Measurements from ENCODE around the gene RAB5IF. TPM values are rescaled to one million over a fixed set of nuclear protein-coding genes. Genes with fewer than 3 reads are reported as not detected.

The RAB5IF gene
- total and polyA plus RNA-seq, 10 of the 15 experiments (the other 5 are each of a cell fraction or from before 2014, with no cell fraction given), result 19.4 to 246 (median 92.0) TPM

GRCh38 chr20:36573103-36573797 is 32.3 kb upstream of the RAB5IF start, which contains the start of gene TGIF2 (continued):
- TF ChIP-seq NFYA (IDR thresholded peaks at IDR 0.05; ENCODE audit: borderline replicate concordance, low read depth, low read length) (no peak), BCLAF1 (IDR thresholded peaks at IDR 0.05) (no peak)

DNA sequence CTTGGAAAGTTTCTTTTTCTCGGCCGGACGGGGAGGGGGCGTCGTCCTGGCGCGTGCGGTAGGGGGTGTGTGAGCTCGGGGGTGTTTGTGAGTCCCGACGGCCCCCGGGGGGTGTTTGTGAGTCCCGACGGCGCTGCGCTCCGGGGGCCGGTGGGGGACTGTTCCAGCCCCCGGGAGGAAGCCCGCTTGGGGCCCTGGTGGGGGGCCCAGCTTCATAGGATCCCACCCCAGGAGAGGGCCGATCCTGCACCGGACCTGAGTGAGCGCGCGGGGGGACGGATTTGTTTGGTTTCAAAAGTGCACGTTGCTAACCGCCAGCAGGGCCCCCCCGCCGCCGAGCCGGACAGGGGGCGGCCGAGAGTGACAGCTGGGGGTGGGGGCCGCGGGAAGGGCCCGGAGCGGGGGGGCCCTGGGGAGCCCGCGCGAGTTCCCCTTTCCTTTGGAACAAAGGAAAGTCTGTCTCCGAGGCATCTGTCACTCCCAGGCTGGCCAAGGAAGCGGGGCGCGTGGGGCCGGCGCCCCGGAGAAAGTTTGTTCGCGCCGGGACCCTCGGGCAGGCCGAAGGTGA is 31.7 kb upstream of the RAB5IF start:
- BruUV-seq (replicated peaks), result TSS peak; percentile 55
- Histone ChIP-seq H3K79me2 (ENCODE audit: control insufficient read depth, insufficient read depth, low read length) (peaks cover 50% of the 10 kb centered on the region), H3K4me1 (ENCODE audit: control insufficient read depth, insufficient read depth, low read length) (peaks cover 5% of the 10 kb centered on the region), H4K20me1 (ENCODE audit: control insufficient read depth, insufficient read depth) (peaks cover 8% of the 10 kb centered on the region; the same call in 1 of the 2 replicates), H2AFZ (ENCODE audit: control insufficient read depth, low read depth, low read length) (no peak overlapping the region), H3K27me3 (replicated peaks in 1 of 2; ENCODE audit: control insufficient read depth in 2 of 2, insufficient read depth in 2 of 2, low read length in 1 of 2) (no peaks in the 10 kb centered on the region), H3K4me2 (ENCODE audit: control insufficient read depth, insufficient read depth) (peak overlapping the region; percentile 31; the same call in 1 of the 2 replicates), H3K9ac (ENCODE audit: control insufficient read depth, insufficient read depth, low read length) (peak overlapping the region; percentile 97), H3K4me3 (peak overlapping the region; percentile 94), H3K36me3 (ENCODE audit: control insufficient read depth in 2 of 2, insufficient read depth in 2 of 2, low read length in 1 of 2) (peaks cover 4 to 7% of the 10 kb centered on the region in 2 experiments; a peak in 3 of 4 replicates), H3K9me3 (replicated peaks; ENCODE audit: control insufficient read depth, insufficient read depth, low read length) (no peaks in the 10 kb centered on the region), H3K27ac (ENCODE audit: control insufficient read depth, insufficient read depth) (peak overlapping the region; percentile 96)
- peak; percentile 4 for ATAC-seq
- ChIA-PET RAD21 (ENCODE audit: unreplicated experiment) (interaction anchor here (0.6 to 9.0 kb wide), 12 partner anchors 11 to 262 kb away, joined by 3 to 93 read pairs (median 5); partner anchors contain the start of genes DSN1, NDRG3 and RAB5IF), POLR2A (interaction anchor here (0.6 to 10.1 kb wide), 12 partner anchors 11 to 294 kb away, joined by 3 to 87 read pairs (median 7); partner anchors contain the start of gene RAB5IF), SMC1A (ENCODE audit: uncharacterized antibody, unreplicated experiment) (interaction anchor here (1.1 to 8.2 kb wide), 4 partner anchors 11 to 29 kb away, joined by 3 to 98 read pairs (median 43); partner anchors contain the start of gene RAB5IF), CTCF (interaction anchor here (1.0 to 9.0 kb wide), 4 partner anchors 16 to 293 kb away, joined by 3 to 94 read pairs (median 42); partner anchors contain the start of gene RAB5IF)
- no peak for DNase-seq (ENCODE audit: low read depth, low spot score)
- 0% methylated on average over 36 of the region's 53 CpGs for WGBS (ENCODE audit: insufficient coverage, insufficient replicate concordance, low lambda C conversion rate, missing lambda C conversion rate)
- no peak for FAIRE-seq
- in situ Hi-C loops (cut with MboI) (no loop called here), intact Hi-C loops (cut with micrococcal nuclease; ENCODE audit: unreplicated experiment) (loop anchor here (1.0 to 10.0 kb wide), 3 partner anchors 21 to 109 kb away; partner anchors contain the start of gene RAB5IF)
- peak; percentile 18; the same call in 1 of the 2 replicates for TF ChIP-seq POLR2A (IDR thresholded peaks at IDR 0.05; ENCODE audit: low read depth, low read length)
- TF ChIP-seq SUZ12 (IDR thresholded peaks at IDR 0.05; ENCODE audit: unreplicated experiment), result no peak
- peak; percentile 22; the same call in 1 of the 2 replicates for TF ChIP-seq RELB (IDR thresholded peaks at IDR 0.05; ENCODE audit: low read depth)
- TF ChIP-seq PAX5 (IDR thresholded peaks at IDR 0.05; ENCODE audit: borderline replicate concordance, low read depth, low read length), result peak; percentile 1; the same call in 1 of the 2 replicates
- no peak for TF ChIP-seq ZNF592 (IDR thresholded peaks at IDR 0.05)
- peak; percentile 92 for TF ChIP-seq LARP7 (IDR thresholded peaks at IDR 0.05)
- TF ChIP-seq ZNF207 (IDR thresholded peaks at IDR 0.05; ENCODE audit: borderline replicate concordance), result 0 out of 2 replicates have a peak, but pooled peaks have one; percentile 69
- 0 out of 2 replicates have a peak, but pooled peaks have one; percentile 22 for TF ChIP-seq TCF12 (IDR thresholded peaks at IDR 0.05; ENCODE audit: low read depth, low read length)
- TF ChIP-seq ESRRA (IDR thresholded peaks at IDR 0.05; ENCODE audit: low read length), result no peak
- TF ChIP-seq NBN (IDR thresholded peaks at IDR 0.05), result 0 out of 2 replicates have a peak, but pooled peaks have one; percentile 20

Data from GM12878 (cell line).